ENCODE data around the gene RNF38.

GRCh38 chr9:36337002-36337401 is 63.1 kb downstream of the RNF38 start:
- TF ChIP-seq CTCF (IDR thresholded peaks at IDR 0.05 in 2 of 3, conservative IDR thresholded peaks at IDR 0.05 in 1 of 3; ENCODE audit: borderline replicate concordance in 1 of 3, insufficient read depth in 1 of 3, low read depth in 2 of 3, low read length in 2 of 3) (no peak), POLR2AphosphoS5 (IDR thresholded peaks at IDR 0.05; ENCODE audit: low read depth, low read length) (no peak), POLR2A (IDR thresholded peaks at IDR 0.05; ENCODE audit: borderline replicate concordance, extremely low read depth, insufficient read depth, insufficient read length) (no peak), EZH2 (IDR thresholded peaks at IDR 0.05) (no peak), EZH2phosphoT487 (IDR thresholded peaks at IDR 0.05; ENCODE audit: borderline replicate concordance) (no peak), ZFX (IDR thresholded peaks at IDR 0.05) (no peak), JUND (IDR thresholded peaks at IDR 0.05) (no peak), REST (IDR thresholded peaks at IDR 0.05; ENCODE audit: low read depth) (no peak), RAD21 (IDR thresholded peaks at IDR 0.05; ENCODE audit: low read depth) (no peak)
